ENCODE measurements around the gene PSG7.
"Not testable (repeated sequence)": the region's sequence is repeated elsewhere in the genome, so short reads cannot be mapped to it uniquely, and the experiment has no call there.

PSG7 gene

GRCh38 chr19:42912941-42913340 is 24.1 kb downstream of the PSG7 start:
- not testable (repeated sequence) for DNase-seq

- not testable (repeated sequence) for DNase-seq
These were observed 25.3 kb downstream of the PSG7 start for GRCh38 chr19:42911731-42912130.

- DNase-seq: not testable (repeated sequence)
These were observed 30.8 kb downstream of the PSG7 start for GRCh38 chr19:42906162-42906561.

GRCh38 chr19:42900561-42900960 is 36.4 kb downstream of the PSG7 start:
- not testable (repeated sequence) for DNase-seq

GRCh38 chr19:42899674-42900073 is 37.3 kb downstream of the PSG7 start:
- not testable (repeated sequence) for DNase-seq

- DNase-seq: not testable (repeated sequence)
These were observed 37.9 kb downstream of the PSG7 start for GRCh38 chr19:42899110-42899509.

DNA sequence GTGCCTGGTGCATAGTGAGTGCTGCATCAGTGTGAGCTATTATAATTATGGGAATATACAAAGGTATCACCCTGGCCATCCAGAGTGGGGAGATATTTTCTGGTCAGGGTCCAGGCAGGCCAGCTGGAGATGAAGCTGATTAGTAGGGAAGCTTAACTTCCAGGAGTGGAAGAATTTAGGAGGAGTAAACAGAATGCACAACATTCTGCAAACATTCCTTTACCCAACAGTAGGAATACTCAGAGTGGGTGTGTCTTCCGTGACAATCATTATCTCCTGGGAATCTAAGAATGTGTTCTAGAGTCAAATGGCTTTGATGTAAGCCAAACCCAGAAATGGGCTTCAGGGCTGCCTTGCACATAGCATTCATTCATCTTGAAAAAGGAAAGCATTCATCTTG is 38.4 kb downstream of the PSG7 start:
- not testable (repeated sequence) for DNase-seq

DNA sequence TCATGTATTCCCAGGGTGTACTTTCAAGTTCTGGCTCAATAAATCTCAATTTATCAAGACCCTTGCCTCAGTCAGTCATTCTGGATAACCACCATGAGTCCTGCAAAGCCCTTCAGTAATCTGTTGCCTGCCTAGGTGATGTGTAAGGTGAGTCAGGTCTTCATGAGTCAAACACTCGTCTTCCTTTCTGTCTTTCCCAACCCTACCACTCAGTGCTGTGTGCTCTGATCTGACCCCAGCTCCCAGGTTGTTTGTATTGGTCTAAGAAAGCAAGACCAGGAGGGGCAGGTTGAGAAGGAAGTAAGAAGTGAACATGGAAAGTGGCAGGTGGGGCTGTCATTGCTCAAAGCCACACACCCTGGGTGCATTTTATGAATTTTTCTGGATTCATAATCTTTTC is 39.3 kb downstream of the PSG7 start:
- not testable (repeated sequence) for DNase-seq

DNA sequence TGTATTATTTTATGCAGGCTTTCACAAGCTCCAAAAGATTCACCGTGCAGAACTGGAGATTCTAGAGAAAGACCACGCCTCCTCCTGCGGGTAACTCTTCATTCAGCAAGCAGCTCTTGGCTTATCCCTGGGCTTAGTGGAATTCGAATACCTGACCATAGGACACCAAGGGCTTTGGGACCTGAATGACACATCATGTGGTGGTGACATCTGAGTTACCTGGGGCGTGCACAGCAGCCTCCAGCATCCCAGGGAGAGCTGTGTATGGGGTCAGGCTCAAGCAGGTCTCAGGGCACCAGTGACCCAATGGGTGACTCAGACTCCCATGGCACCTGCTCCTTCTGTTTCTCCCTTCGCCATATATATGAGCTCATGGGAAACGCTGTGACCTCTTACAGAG is 46.6 kb downstream of the PSG7 start:
- not testable (repeated sequence) for DNase-seq

DNA sequence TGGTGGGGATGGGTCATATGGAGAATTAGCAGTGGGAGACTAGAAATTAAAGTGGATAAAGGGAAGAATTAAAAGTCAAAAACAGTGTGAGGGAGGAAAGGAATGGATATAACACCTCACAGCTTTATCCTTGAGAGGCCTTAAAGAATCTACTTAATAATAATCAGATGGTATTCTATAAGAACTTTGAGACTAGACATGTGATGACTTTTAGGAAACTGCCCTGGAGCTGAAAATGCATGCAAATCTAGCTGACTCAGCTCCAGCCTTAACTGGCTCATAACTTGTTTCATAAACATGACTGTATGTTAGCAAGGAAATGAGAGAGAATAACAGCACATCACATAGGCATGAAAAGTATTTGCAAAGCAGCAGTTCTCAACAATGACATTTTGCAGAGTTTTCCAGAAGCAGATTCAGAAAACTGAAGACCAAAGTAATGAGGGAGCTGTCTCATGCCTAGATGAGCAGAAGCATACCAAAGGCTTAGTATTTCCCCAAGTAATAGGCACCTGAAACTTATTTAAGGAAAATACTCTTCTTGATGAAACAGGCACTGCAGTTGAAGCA is 49.0 kb downstream of the PSG7 start:
- DNase-seq: not testable (repeated sequence)

GRCh38 chr19:42882730-42883129 is 54.3 kb downstream of the PSG7 start:
- not testable (repeated sequence) for DNase-seq

GRCh38 chr19:42882010-42882409 is 55.0 kb downstream of the PSG7 start:
- not testable (repeated sequence) for DNase-seq

DNA sequence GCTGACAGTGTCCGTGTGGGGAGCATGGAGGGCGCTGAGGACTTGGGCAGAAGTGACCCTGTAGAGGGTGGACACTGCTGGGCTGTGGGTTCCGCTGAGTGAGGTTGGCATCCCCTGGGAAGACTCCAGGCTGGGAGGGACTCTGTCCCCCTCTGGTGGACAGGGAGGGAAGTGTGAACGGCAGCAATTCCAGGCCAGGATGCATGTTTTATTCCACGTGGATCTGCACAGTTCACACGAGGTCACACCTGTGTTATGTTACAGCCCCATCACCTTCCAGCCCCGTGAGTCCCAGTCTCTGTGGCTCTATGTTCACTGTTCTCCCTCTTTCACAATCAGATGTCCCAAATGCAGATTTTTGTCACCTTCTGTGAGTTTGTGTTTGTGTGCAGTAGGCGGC is 55.7 kb downstream of the PSG7 start:
- DNase-seq: not testable (repeated sequence)

DNA sequence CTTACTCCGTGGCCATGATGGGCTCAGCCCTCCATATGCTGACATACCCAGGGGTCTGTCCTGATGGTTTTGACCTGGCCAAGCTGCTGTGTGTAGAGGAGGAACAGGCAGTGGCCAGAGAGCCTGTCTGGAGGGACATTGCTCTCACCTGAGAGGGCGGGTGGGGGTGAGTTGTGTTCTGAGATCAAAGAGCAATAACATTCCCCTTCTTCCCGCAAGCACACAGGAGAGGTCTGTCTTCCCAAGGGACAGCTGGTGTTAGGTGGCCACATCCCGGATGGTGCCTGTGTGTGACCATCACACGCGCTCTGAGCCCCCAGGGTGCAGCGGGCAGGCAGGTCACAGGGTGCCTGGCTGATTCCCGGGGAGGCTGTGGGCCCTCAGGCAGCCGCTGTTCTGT is 56.4 kb downstream of the PSG7 start:
- not testable (repeated sequence) for DNase-seq

DNA sequence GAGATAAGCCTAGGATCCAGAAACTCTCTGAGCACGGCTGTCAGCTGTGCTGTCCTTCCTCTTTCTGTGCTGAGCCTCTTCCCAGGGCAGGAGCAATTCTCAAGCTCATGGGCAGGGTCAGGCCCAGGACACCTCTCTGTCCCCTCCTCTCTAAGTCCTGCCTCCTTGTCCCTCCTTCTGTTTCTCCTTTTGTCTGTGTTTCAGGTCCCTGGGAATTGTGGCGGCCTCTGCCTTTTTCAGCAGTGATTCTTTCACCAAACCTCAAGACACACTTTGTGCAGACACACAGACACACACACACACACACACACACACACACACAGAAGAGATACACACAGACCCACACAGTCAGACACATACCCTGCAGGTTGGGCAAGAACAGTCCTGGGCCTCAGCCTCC is 57.4 kb downstream of the PSG7 start, which contains the start of gene PSG1:
TSS of gene PSG1 (minus strand) at position 101 of the 400 bp plus-strand sequence. CDS start 132 bp downstream, outside the sequence.
- no peak for DNase-seq

DNA sequence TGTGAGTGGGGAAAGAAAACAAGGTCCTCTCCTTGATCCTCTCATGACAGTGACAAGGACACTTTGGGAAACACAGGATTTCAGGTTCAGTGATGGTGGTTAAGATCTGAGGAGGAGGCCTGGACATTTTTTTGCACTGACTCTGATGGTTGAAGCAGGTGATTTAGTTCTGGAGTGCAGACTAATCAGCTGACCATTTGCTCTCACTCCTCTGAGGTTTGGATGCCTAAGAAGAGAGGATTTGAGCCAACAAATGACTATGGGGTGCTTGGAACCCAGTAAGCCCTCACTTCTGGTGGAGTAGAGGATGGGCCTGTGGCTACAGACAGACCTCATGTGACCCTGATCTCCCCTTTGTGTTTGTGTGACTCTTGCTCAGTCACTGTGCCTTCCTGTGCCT is 60.4 kb downstream of the PSG7 start:
- DNase-seq: not testable (repeated sequence)

DNA sequence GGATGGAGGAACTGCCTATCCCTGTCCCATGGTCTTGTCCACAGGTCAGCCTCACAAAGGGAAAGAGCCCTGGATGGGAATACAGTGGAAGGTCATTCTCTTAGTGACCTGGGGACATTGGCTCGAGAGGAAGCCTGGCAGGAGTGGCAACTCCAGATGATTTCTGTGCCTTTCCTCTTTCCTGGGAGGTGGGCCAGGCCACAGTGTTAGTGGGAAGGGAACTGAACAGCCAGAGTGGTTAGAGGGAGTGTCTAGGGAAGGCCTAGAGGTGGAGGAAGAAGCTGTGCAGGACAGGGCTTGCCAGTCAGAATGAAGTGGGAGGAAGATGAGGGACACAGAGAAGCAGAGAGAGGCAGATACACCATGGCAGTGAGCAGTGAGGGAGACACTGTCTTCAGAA is 61.1 kb downstream of the PSG7 start:
- not testable (repeated sequence) for DNase-seq

DNA sequence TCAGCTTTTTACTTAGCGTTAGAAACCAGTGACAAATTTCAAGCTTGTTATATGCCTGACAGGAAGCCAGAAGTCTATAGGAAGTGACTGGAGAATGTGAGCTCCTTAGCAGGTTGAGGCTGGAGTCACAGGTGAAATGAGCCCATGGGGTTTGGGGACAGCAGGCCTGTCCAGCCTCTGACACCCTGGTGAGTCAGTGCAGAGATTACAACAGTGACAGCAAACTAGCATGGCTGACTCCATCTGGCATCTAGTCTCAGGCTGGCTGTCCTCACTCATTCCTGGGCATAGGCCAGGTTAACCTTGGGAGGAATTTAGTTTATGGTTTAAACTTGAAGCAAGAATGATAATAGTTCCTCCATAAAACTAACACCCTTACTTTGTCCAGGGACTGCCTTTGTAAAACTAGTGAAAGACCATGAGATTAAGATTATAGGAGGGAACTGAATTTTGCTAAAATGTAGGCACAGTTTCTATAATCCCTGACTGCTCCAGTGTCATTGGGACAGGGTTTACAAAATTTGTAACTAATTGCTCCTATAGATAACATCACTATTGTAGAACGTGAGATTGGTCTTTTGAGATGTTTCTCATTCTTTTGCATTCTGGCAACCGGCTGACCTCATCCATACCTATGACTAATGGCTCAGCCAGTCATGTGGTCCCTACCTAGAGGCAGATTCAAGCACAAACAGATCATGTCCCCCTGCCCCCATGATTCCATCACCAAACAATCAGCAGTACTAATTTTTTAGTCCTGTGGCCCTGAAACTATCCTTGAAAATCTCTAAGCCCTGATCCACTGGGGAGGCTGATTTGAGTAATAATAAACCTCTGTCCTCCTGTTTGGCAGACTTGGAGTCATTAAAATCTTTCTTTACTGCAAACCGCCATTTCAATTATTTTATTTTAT is 61.9 kb downstream of the PSG7 start:
- not testable (repeated sequence) for DNase-seq

DNA sequence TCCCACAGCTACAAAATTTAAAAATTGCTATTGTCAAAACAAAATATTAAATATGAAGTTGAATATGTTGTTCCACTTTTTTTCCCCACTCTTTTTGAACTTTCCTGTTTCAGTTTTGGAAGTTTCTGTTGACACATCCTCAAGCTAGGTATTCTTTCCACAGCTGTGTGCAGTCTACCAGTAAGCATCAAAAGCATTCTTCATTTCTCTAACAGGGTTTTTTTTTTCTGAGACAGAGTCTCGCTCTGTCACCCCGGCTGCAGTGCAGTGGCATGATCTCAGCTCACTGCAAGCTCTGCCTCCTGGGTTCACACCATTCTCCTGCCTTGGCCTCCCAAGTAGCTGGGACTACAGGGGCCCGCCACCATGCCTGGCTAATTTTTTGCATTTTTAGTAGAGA is 62.9 kb downstream of the PSG7 start:
- DNase-seq: not testable (repeated sequence)
